Suprapubic skin (tissue), 4 donors: Measurements from ENCODE around the gene MALAT1. TPM values are rescaled to one million over a fixed set of nuclear protein-coding genes. Genes with fewer than 3 reads are reported as not detected.
A peak's percentile ranks its signal among the peaks of the same experiment; 100 is the strongest.

ENCODE experiments used
- DNase-seq, 2 donors: peaks; one replicate each; pipeline ENCODE4 v3.0.0-alpha.2; 2019; ENCODE audit warnings: low spot score in 2 of 2
- H3K27ac ChIP-seq: fragments of 200-600 bp; sonication (generic); one replicate; pipeline ENCODE4 v1.5.1; 2019
- H3K27me3 ChIP-seq: fragments of 200-600 bp; sonication (generic); one replicate; pipeline ENCODE4 v1.5.1; 2019
- H3K36me3 ChIP-seq: fragments of 200-600 bp; sonication (generic); one replicate; pipeline ENCODE4 v1.5.1; 2019
- H3K4me1 ChIP-seq: fragments of 200-600 bp; sonication (generic); one replicate; pipeline ENCODE4 v1.5.1; 2019
- H3K4me3 ChIP-seq: fragments of 200-600 bp; sonication (generic); one replicate; pipeline ENCODE4 v1.5.1; 2019; ENCODE audit warnings: mild to moderate bottlenecking
- H3K9me3 ChIP-seq: fragments of 200-600 bp; sonication (generic); one replicate; pipeline ENCODE4 v1.5.1; 2019
- CTCF ChIP-seq, 2 donors: fragments of 200-600 bp in 1 of 2; fragments of 450-650 bp in 1 of 2; sonication (generic) in 1 of 2; IDR thresholded peaks; one replicate each; pipeline ENCODE4 v1.5.1; 2016 to 2019; ENCODE audit warnings: antibody characterized with exemption in 2 of 2, mild to moderate bottlenecking in 1 of 2, moderate library complexity in 1 of 2
- EP300 ChIP-seq: sonication (generic); formaldehyde crosslinking; IDR thresholded peaks from one replicate; pipeline ENCODE4 v1.6.1; 2017; ENCODE audit warnings: antibody characterized with exemption
- POLR2A ChIP-seq, 2 donors: fragments of 450-650 bp; IDR thresholded peaks; one replicate each; pipeline ENCODE4 v1.6.1; 2017; ENCODE audit warnings: antibody characterized with exemption in 2 of 2, mild to moderate bottlenecking in 2 of 2, moderate library complexity in 2 of 2
- POLR2AphosphoS5 ChIP-seq, 3 donors: sonication (generic); formaldehyde crosslinking; IDR thresholded peaks; one replicate each; pipeline ENCODE4 v1.6.1; 2017; ENCODE audit warnings: antibody characterized with exemption in 3 of 3
- WGBS: methylation state at CpG from one replicate; pipeline ENCODE4 v1.1.5; 2018; 5-methylcytosine and 5-hydroxymethylcytosine counted together
- total RNA-seq, 4 donors: library from RNA; depleted of rRNA; stranded (reverse); fragments of >200 nt; gene quantifications; one replicate each; pipeline ENCODE4 v1.1.0, GENCODE V29; 2016

The MALAT1 gene
- total RNA-seq, 4 donors from 2014 or later = 10,207 to 42,728 (median 11,538) TPM

- TF ChIP-seq CTCF (IDR thresholded peaks at IDR 0.05) = no peak
- no peak for TF ChIP-seq EP300
- peak; percentile 26 to 93 (median 91) for TF ChIP-seq POLR2AphosphoS5 (IDR thresholded peaks at IDR 0.05)
- TF ChIP-seq POLR2A (IDR thresholded peaks at IDR 0.05) = peak; percentile 74 to 95
- no peaks in the 10 kb centered on the region for H3K27me3 ChIP-seq
- WGBS = 0% methylated on average over 25 of the region's 60 CpGs
- peak; percentile 98 to 99 for DNase-seq
- H3K27ac ChIP-seq = peak overlapping the region; percentile 98
- peak overlapping the region; percentile 61 for H3K4me3 ChIP-seq
- H3K36me3 ChIP-seq = no peaks in the 10 kb centered on the region
- H3K4me1 ChIP-seq = peaks cover 56% of the 10 kb centered on the region
- H3K9me3 ChIP-seq = no peaks in the 10 kb centered on the region
Measured at GRCh38 chr11:65477149-65477965, 21.5 kb upstream of the MALAT1 start.

GRCh38 chr11:65478388-65479183 lies 20.3 kb upstream of the MALAT1 start:
- H3K9me3 ChIP-seq = no peaks in the 10 kb centered on the region
- peak; percentile 75 to 80 for DNase-seq
- WGBS = 66% methylated on average over 6 of the region's 33 CpGs
- TF ChIP-seq POLR2A (IDR thresholded peaks at IDR 0.05) (no peak), CTCF (IDR thresholded peaks at IDR 0.05) (peak in 1 of 2 donors; percentile 10)
- H3K4me1 ChIP-seq = peaks cover 50% of the 10 kb centered on the region
- H3K27me3 ChIP-seq = no peaks in the 10 kb centered on the region
- peak overlapping the region; percentile 98 for H3K27ac ChIP-seq
- no peaks in the 10 kb centered on the region for H3K36me3 ChIP-seq
- peak overlapping the region; percentile 61 for H3K4me3 ChIP-seq

- TF ChIP-seq POLR2AphosphoS5 (IDR thresholded peaks at IDR 0.05) = peak in 1 of 3 donors; percentile 55
- no peak for TF ChIP-seq EP300
- peak in 1 of 2 donors; percentile 23 for TF ChIP-seq CTCF (IDR thresholded peaks at IDR 0.05)
- TF ChIP-seq POLR2A (IDR thresholded peaks at IDR 0.05) = peak in 1 of 2 donors; percentile 25
- Histone ChIP-seq H3K27ac (peak overlapping the region; percentile 98), H3K4me3 (peak overlapping the region; percentile 26), H3K27me3 (no peaks in the 10 kb centered on the region), H3K36me3 (no peaks in the 10 kb centered on the region), H3K4me1 (peaks cover 49% of the 10 kb centered on the region), H3K9me3 (no peaks in the 10 kb centered on the region)
- WGBS = 43% methylated on average over 11 of the region's 11 CpGs
- DNase-seq = peak; percentile 79 to 83
Measured at GRCh38 chr11:65479184-65480145, 19.4 kb upstream of the MALAT1 start.

GRCh38 chr11:65482306-65482850 lies 16.5 kb upstream of the MALAT1 start:
- H3K4me1 ChIP-seq = peaks cover 60% of the 10 kb centered on the region
- no peaks in the 10 kb centered on the region for H3K27me3 ChIP-seq
- no peak overlapping the region for H3K4me3 ChIP-seq
- WGBS = 95% methylated on average over 2 of the region's 2 CpGs
- H3K36me3 ChIP-seq = no peaks in the 10 kb centered on the region
- H3K9me3 ChIP-seq = no peaks in the 10 kb centered on the region
- TF ChIP-seq POLR2AphosphoS5 (IDR thresholded peaks at IDR 0.05) (no peak), CTCF (IDR thresholded peaks at IDR 0.05) (no peak), EP300 (no peak), POLR2A (IDR thresholded peaks at IDR 0.05) (no peak)
- no peak for DNase-seq
- H3K27ac ChIP-seq = no peak overlapping the region
